ENCODE measurements around the gene NARS2.

NARS2 gene

GRCh38 chr11:78406568-78407196 lies 168.0 kb downstream of the NARS2 start:
- H3K4me3 ChIP-seq (ENCODE audit: control insufficient read depth in 1 of 7, extremely low read depth in 1 of 7, insufficient read depth in 4 of 7, low read depth in 2 of 7, low read length in 6 of 7) = peak overlapping the region in 1 of 7 experiments; percentile 24
- H3K27me3 ChIP-seq (replicated peaks in 2 of 5; ENCODE audit: control insufficient read depth in 4 of 5, insufficient read depth in 5 of 5, low read length in 4 of 5) = no peaks in the 10 kb centered on the region
- POLR2A ChIA-PET = interaction anchor here (0.7 to 1.1 kb wide), 2 partner anchors 101 to 103 kb away, joined by 3 to 5 read pairs; no protein-coding TSS in a partner anchor
- 100% methylated on average over 1 of the region's 3 CpGs for WGBS (ENCODE audit: insufficient coverage)
- CTCF ChIA-PET = interaction anchor here (1.1 to 3.3 kb wide), 3 partner anchors 9 to 22 kb away, joined by 3 to 17 read pairs (median 3); no protein-coding TSS in a partner anchor
- no peak overlapping the region for H3K27ac ChIP-seq (ENCODE audit: insufficient read depth in 1 of 2, low read depth in 1 of 2, low read length in 2 of 2, poor library complexity in 1 of 2, severe bottlenecking in 2 of 2)
- peak in 1 of 3 donors; percentile 12 for DNase-seq
- H3K9me3 ChIP-seq (ENCODE audit: control extremely low read depth in 1 of 5, control insufficient read depth in 4 of 5, insufficient read depth in 2 of 5, low read depth in 1 of 5, low read length in 4 of 5) = peaks cover 3 to 27% (median 12%) of the 10 kb centered on the region in 5 experiments
- peaks cover 0 to 8% (median 2%) of the 10 kb centered on the region in 4 experiments for H3K4me1 ChIP-seq (ENCODE audit: control extremely low read depth in 1 of 4, control insufficient read depth in 4 of 4, insufficient read depth in 4 of 4, low read length in 3 of 4)
- H3K36me3 ChIP-seq (ENCODE audit: control insufficient read depth in 4 of 4, insufficient read depth in 4 of 4, low read length in 3 of 4) = peaks cover 4 to 17% (median 13%) of the 10 kb centered on the region in 4 experiments

- ChIA-PET POLR2A (no interaction called here), CTCF (interaction anchor here (1.1 to 3.3 kb wide), 3 partner anchors 8 to 22 kb away, joined by 3 to 17 read pairs (median 3); no protein-coding TSS in a partner anchor)
- 100% methylated on average over 1 of the region's 2 CpGs for WGBS (ENCODE audit: insufficient coverage)
- Histone ChIP-seq H3K36me3 (ENCODE audit: control insufficient read depth in 4 of 4, insufficient read depth in 4 of 4, low read length in 3 of 4) (peaks cover 2 to 17% (median 13%) of the 10 kb centered on the region in 4 experiments), H3K4me3 (ENCODE audit: control insufficient read depth in 1 of 7, extremely low read depth in 1 of 7, insufficient read depth in 4 of 7, low read depth in 2 of 7, low read length in 6 of 7) (no peak overlapping the region), H3K4me1 (ENCODE audit: control extremely low read depth in 1 of 4, control insufficient read depth in 4 of 4, insufficient read depth in 4 of 4, low read length in 3 of 4) (peaks cover 0 to 10% (median 2%) of the 10 kb centered on the region in 4 experiments), H3K9me3 (ENCODE audit: control extremely low read depth in 1 of 5, control insufficient read depth in 4 of 5, insufficient read depth in 2 of 5, low read depth in 1 of 5, low read length in 4 of 5) (peaks cover 3 to 26% (median 10%) of the 10 kb centered on the region in 5 experiments), H3K27me3 (replicated peaks in 2 of 5; ENCODE audit: control insufficient read depth in 4 of 5, insufficient read depth in 5 of 5, low read length in 4 of 5) (no peaks in the 10 kb centered on the region), H3K27ac (ENCODE audit: insufficient read depth in 1 of 2, low read depth in 1 of 2, low read length in 2 of 2, poor library complexity in 1 of 2, severe bottlenecking in 2 of 2) (no peak overlapping the region)
- no peak for DNase-seq
Measured at GRCh38 chr11:78405805-78406204, 168.9 kb downstream of the NARS2 start.

GRCh38 chr11:78403781-78404180 lies 170.9 kb downstream of the NARS2 start:
- WGBS (ENCODE audit: insufficient coverage) = no CpG with 5 or more reads among the region's 2 CpGs
- H3K9me3 ChIP-seq (ENCODE audit: control extremely low read depth in 1 of 5, control insufficient read depth in 4 of 5, insufficient read depth in 2 of 5, low read depth in 1 of 5, low read length in 4 of 5) = peaks cover 0 to 11% (median 4%) of the 10 kb centered on the region in 5 experiments
- H3K27me3 ChIP-seq (replicated peaks in 2 of 5; ENCODE audit: control insufficient read depth in 4 of 5, insufficient read depth in 5 of 5, low read length in 4 of 5) = no peaks in the 10 kb centered on the region
- peaks cover 0 to 13% (median 4%) of the 10 kb centered on the region in 4 experiments for H3K4me1 ChIP-seq (ENCODE audit: control extremely low read depth in 1 of 4, control insufficient read depth in 4 of 4, insufficient read depth in 4 of 4, low read length in 3 of 4)
- CTCF ChIA-PET = interaction anchor here (1.7 kb wide), 1 partner anchor 12 kb away, joined by 9 read pairs; no protein-coding TSS in a partner anchor
- POLR2A ChIA-PET = no interaction called here
- peaks cover 2 to 12% (median 7%) of the 10 kb centered on the region in 4 experiments for H3K36me3 ChIP-seq (ENCODE audit: control insufficient read depth in 4 of 4, insufficient read depth in 4 of 4, low read length in 3 of 4)
- H3K27ac ChIP-seq (ENCODE audit: insufficient read depth in 1 of 2, low read depth in 1 of 2, low read length in 2 of 2, poor library complexity in 1 of 2, severe bottlenecking in 2 of 2) = no peak overlapping the region
- DNase-seq = no peak
- H3K4me3 ChIP-seq (ENCODE audit: control insufficient read depth in 1 of 7, extremely low read depth in 1 of 7, insufficient read depth in 4 of 7, low read depth in 2 of 7, low read length in 6 of 7) = no peak overlapping the region

- no peak for DNase-seq
- Histone ChIP-seq H3K27ac (ENCODE audit: insufficient read depth in 1 of 2, low read depth in 1 of 2, low read length in 2 of 2, poor library complexity in 1 of 2, severe bottlenecking in 2 of 2) (no peak overlapping the region), H3K9me3 (ENCODE audit: control extremely low read depth in 1 of 5, control insufficient read depth in 4 of 5, insufficient read depth in 2 of 5, low read depth in 1 of 5, low read length in 4 of 5) (peaks cover 0 to 7% (median 3%) of the 10 kb centered on the region in 5 experiments), H3K27me3 (replicated peaks in 2 of 5; ENCODE audit: control insufficient read depth in 4 of 5, insufficient read depth in 5 of 5, low read length in 4 of 5) (no peaks in the 10 kb centered on the region), H3K4me3 (ENCODE audit: control insufficient read depth in 1 of 7, extremely low read depth in 1 of 7, insufficient read depth in 4 of 7, low read depth in 2 of 7, low read length in 6 of 7) (no peak overlapping the region), H3K36me3 (ENCODE audit: control insufficient read depth in 4 of 4, insufficient read depth in 4 of 4, low read length in 3 of 4) (peaks cover 2 to 8% (median 3%) of the 10 kb centered on the region in 4 experiments), H3K4me1 (ENCODE audit: control extremely low read depth in 1 of 4, control insufficient read depth in 4 of 4, insufficient read depth in 4 of 4, low read length in 3 of 4) (peaks cover 3 to 14% (median 6%) of the 10 kb centered on the region in 4 experiments)
- ChIA-PET CTCF (interaction anchor here (1.0 to 1.7 kb wide), 3 partner anchors 11 to 14 kb away, joined by 4 to 9 read pairs (median 5); no protein-coding TSS in a partner anchor), POLR2A (no interaction called here)
- no CpG with 5 or more reads among the region's 3 CpGs for WGBS (ENCODE audit: insufficient coverage)
Measured at GRCh38 chr11:78402847-78403246, 171.8 kb downstream of the NARS2 start.

- Histone ChIP-seq H3K9me3 (ENCODE audit: control extremely low read depth in 1 of 5, control insufficient read depth in 4 of 5, insufficient read depth in 2 of 5, low read depth in 1 of 5, low read length in 4 of 5) (peaks cover 0 to 5% (median 3%) of the 10 kb centered on the region in 5 experiments), H3K27ac (ENCODE audit: insufficient read depth in 1 of 2, low read depth in 1 of 2, low read length in 2 of 2, poor library complexity in 1 of 2, severe bottlenecking in 2 of 2) (no peak overlapping the region), H3K4me3 (ENCODE audit: control insufficient read depth in 1 of 7, extremely low read depth in 1 of 7, insufficient read depth in 4 of 7, low read depth in 2 of 7, low read length in 6 of 7) (no peak overlapping the region), H3K4me1 (ENCODE audit: control extremely low read depth in 1 of 4, control insufficient read depth in 4 of 4, insufficient read depth in 4 of 4, low read length in 3 of 4) (peaks cover 0 to 18% (median 14%) of the 10 kb centered on the region in 4 experiments), H3K27me3 (replicated peaks in 2 of 5; ENCODE audit: control insufficient read depth in 4 of 5, insufficient read depth in 5 of 5, low read length in 4 of 5) (no peaks in the 10 kb centered on the region), H3K36me3 (ENCODE audit: control insufficient read depth in 4 of 4, insufficient read depth in 4 of 4, low read length in 3 of 4) (peaks cover 0 to 3% (median 1%) of the 10 kb centered on the region in 4 experiments)
- CTCF ChIA-PET = interaction anchor here (0.8 to 1.6 kb wide), 3 partner anchors 12 to 20 kb away, joined by 3 to 5 read pairs (median 3); no protein-coding TSS in a partner anchor
- WGBS (ENCODE audit: insufficient coverage) = 100% methylated on average over 2 of the region's 3 CpGs
- no peak for DNase-seq
- POLR2A ChIA-PET = no interaction called here
Measured at GRCh38 chr11:78400702-78401101, 174.0 kb downstream of the NARS2 start.

- Histone ChIP-seq H3K4me1 (ENCODE audit: control extremely low read depth in 1 of 4, control insufficient read depth in 4 of 4, insufficient read depth in 4 of 4, low read length in 3 of 4) (peaks cover 0 to 18% (median 14%) of the 10 kb centered on the region in 4 experiments), H3K4me3 (ENCODE audit: control insufficient read depth in 1 of 7, extremely low read depth in 1 of 7, insufficient read depth in 4 of 7, low read depth in 2 of 7, low read length in 6 of 7) (no peak overlapping the region), H3K9me3 (ENCODE audit: control extremely low read depth in 1 of 5, control insufficient read depth in 4 of 5, insufficient read depth in 2 of 5, low read depth in 1 of 5, low read length in 4 of 5) (peaks cover 0 to 5% (median 3%) of the 10 kb centered on the region in 5 experiments), H3K27ac (ENCODE audit: insufficient read depth in 1 of 2, low read depth in 1 of 2, low read length in 2 of 2, poor library complexity in 1 of 2, severe bottlenecking in 2 of 2) (no peak overlapping the region), H3K36me3 (ENCODE audit: control insufficient read depth in 4 of 4, insufficient read depth in 4 of 4, low read length in 3 of 4) (peaks cover 0 to 3% (median 0%) of the 10 kb centered on the region in 4 experiments), H3K27me3 (replicated peaks in 2 of 5; ENCODE audit: control insufficient read depth in 4 of 5, insufficient read depth in 5 of 5, low read length in 4 of 5) (no peaks in the 10 kb centered on the region)
- ChIA-PET CTCF (interaction anchor here (0.8 to 1.1 kb wide), 2 partner anchors 15 to 28 kb away, joined by 3 read pairs; no protein-coding TSS in a partner anchor), POLR2A (no interaction called here)
- 100% methylated on average over 1 of the region's 1 CpG for WGBS (ENCODE audit: insufficient coverage)
- no peak for DNase-seq
Measured at GRCh38 chr11:78400116-78400515, 174.5 kb downstream of the NARS2 start.

GRCh38 chr11:78399136-78399535 lies 175.5 kb downstream of the NARS2 start:
- DNase-seq = no peak
- ChIA-PET CTCF (interaction anchor here (0.6 to 1.8 kb wide), 7 partner anchors 14 to 165 kb away, joined by 3 to 8 read pairs (median 3); no protein-coding TSS in a partner anchor), POLR2A (no interaction called here)
- Histone ChIP-seq H3K27ac (ENCODE audit: insufficient read depth in 1 of 2, low read depth in 1 of 2, low read length in 2 of 2, poor library complexity in 1 of 2, severe bottlenecking in 2 of 2) (no peak overlapping the region), H3K4me3 (ENCODE audit: control insufficient read depth in 1 of 7, extremely low read depth in 1 of 7, insufficient read depth in 4 of 7, low read depth in 2 of 7, low read length in 6 of 7) (no peak overlapping the region), H3K4me1 (ENCODE audit: control extremely low read depth in 1 of 4, control insufficient read depth in 4 of 4, insufficient read depth in 4 of 4, low read length in 3 of 4) (peaks cover 0 to 18% (median 14%) of the 10 kb centered on the region in 4 experiments), H3K9me3 (ENCODE audit: control extremely low read depth in 1 of 5, control insufficient read depth in 4 of 5, insufficient read depth in 2 of 5, low read depth in 1 of 5, low read length in 4 of 5) (peaks cover 0 to 5% (median 3%) of the 10 kb centered on the region in 5 experiments), H3K27me3 (replicated peaks in 2 of 5; ENCODE audit: control insufficient read depth in 4 of 5, insufficient read depth in 5 of 5, low read length in 4 of 5) (no peaks in the 10 kb centered on the region), H3K36me3 (ENCODE audit: control insufficient read depth in 4 of 4, insufficient read depth in 4 of 4, low read length in 3 of 4) (peaks cover 0 to 3% (median under 1%) of the 10 kb centered on the region in 4 experiments)
- 100% methylated on average over 4 of the region's 4 CpGs for WGBS (ENCODE audit: insufficient coverage)

All from common myeloid progenitor, CD34-positive (primary cell).